H9 (cell line): ENCODE data around the gene SLC52A1. TPM values are rescaled to one million over a fixed set of nuclear protein-coding genes. Genes with fewer than 3 reads are reported as not detected.

Experiments used
- DNase-seq: peaks from one replicate; pipeline ENCODE4 v3.0.0-alpha.2; 2017
- H2AFZ ChIP-seq: one replicate; pipeline ENCODE4 v1.6.1; 2013; ENCODE audit warnings: mild to moderate bottlenecking, low read length, control low read depth, moderate library complexity
- H2AK5ac ChIP-seq: 2 replicates; pipeline ENCODE4 v1.6.1; 2013; ENCODE audit warnings: low read length, control low read depth, mixed read lengths; ENCODE audit not compliant: insufficient read length
- H2BK120ac ChIP-seq: one replicate; pipeline ENCODE4 v1.6.1; 2013; ENCODE audit warnings: low read depth, mild to moderate bottlenecking, low read length, control low read depth, inconsistent platforms; ENCODE audit not compliant: poor library complexity, severe bottlenecking
- H2BK12ac ChIP-seq: 2 replicates; pipeline ENCODE4 v1.6.1; 2013; ENCODE audit warnings: low read length, control low read depth, mixed read lengths, low read depth; ENCODE audit not compliant: insufficient read length
- H2BK15ac ChIP-seq: 2 replicates; pipeline ENCODE4 v1.6.1; 2013; ENCODE audit warnings: low read depth, low read length, control low read depth
- H2BK20ac ChIP-seq: one replicate; pipeline ENCODE4 v1.6.1; 2013; ENCODE audit warnings: low read depth, mild to moderate bottlenecking, low read length, control low read depth, inconsistent platforms; ENCODE audit not compliant: poor library complexity, severe bottlenecking
- H2BK5ac ChIP-seq: 2 replicates; pipeline ENCODE4 v1.6.1; 2013; ENCODE audit warnings: low read length, control low read depth, mixed read lengths; ENCODE audit not compliant: insufficient read length
- H3K14ac ChIP-seq: 2 replicates; pipeline ENCODE4 v1.6.1; 2013; ENCODE audit warnings: low read length, control low read depth; ENCODE audit not compliant: insufficient read depth
- H3K18ac ChIP-seq: 2 replicates; pipeline ENCODE4 v1.6.1; 2013; ENCODE audit warnings: low read depth, mild to moderate bottlenecking, mixed read lengths, low read length, control low read depth; ENCODE audit not compliant: insufficient read length
- H3K23ac ChIP-seq: 2 replicates; pipeline ENCODE4 v1.6.1; 2013; ENCODE audit warnings: low read length, control low read depth, mixed read lengths, low read depth; ENCODE audit not compliant: insufficient read length
- H3K23me2 ChIP-seq: 2 replicates; pipeline ENCODE4 v1.6.1; 2013; ENCODE audit warnings: low read depth, mild to moderate bottlenecking, mixed read lengths, low read length, control low read depth; ENCODE audit not compliant: insufficient read length, poor library complexity, severe bottlenecking
- H3K27ac ChIP-seq: 2 replicates; pipeline ENCODE4 v1.5.1; 2013; ENCODE audit warnings: low read length, control low read depth, mixed read lengths, low read depth; ENCODE audit not compliant: insufficient read length
- H3K27me3 ChIP-seq: 2 replicates; pipeline ENCODE4 v1.6.1; 2013; ENCODE audit warnings: low read length, control low read depth, inconsistent platforms; ENCODE audit not compliant: insufficient read depth
- H3K4ac ChIP-seq: 2 replicates; pipeline ENCODE4 v1.6.1; 2013; ENCODE audit warnings: low read depth, mild to moderate bottlenecking, control low read depth, inconsistent platforms, low read length, moderate library complexity
- H3K4me1 ChIP-seq: 2 replicates; pipeline ENCODE4 v1.6.1; 2013; ENCODE audit warnings: low read length, control low read depth, inconsistent platforms; ENCODE audit not compliant: insufficient read depth
- H3K4me2 ChIP-seq: 2 replicates; pipeline ENCODE4 v1.6.1; 2013; ENCODE audit warnings: low read length, control low read depth, mixed read lengths; ENCODE audit not compliant: insufficient read length, insufficient read depth
- H3K56ac ChIP-seq: 2 replicates; pipeline ENCODE4 v1.6.1; 2013; ENCODE audit warnings: low read depth, mild to moderate bottlenecking, mixed read lengths, low read length, control low read depth; ENCODE audit not compliant: insufficient read length
- H3K79me1 ChIP-seq: 2 replicates; pipeline ENCODE4 v1.6.1; 2013; ENCODE audit warnings: low read depth, mild to moderate bottlenecking, moderate library complexity, low read length, control low read depth, inconsistent platforms; ENCODE audit not compliant: insufficient read depth, poor library complexity, severe bottlenecking
- H3K79me2 ChIP-seq: 2 replicates; pipeline ENCODE4 v1.6.1; 2013; ENCODE audit warnings: low read length, control low read depth, inconsistent platforms; ENCODE audit not compliant: insufficient read depth
- H3K9ac ChIP-seq: 2 replicates; pipeline ENCODE4 v1.6.1; 2013; ENCODE audit warnings: low read length, control low read depth, mixed read lengths; ENCODE audit not compliant: insufficient read length; ENCODE audit errors: extremely low read depth
- H3K9me3 ChIP-seq: one replicate; pipeline ENCODE4 v1.6.1; 2013; ENCODE audit warnings: low read depth, low read length, inconsistent platforms; ENCODE audit not compliant: control insufficient read depth
- H3T11ph ChIP-seq: one replicate; pipeline ENCODE4 v1.6.1; 2013; ENCODE audit warnings: mild to moderate bottlenecking, low read length, control low read depth, inconsistent platforms
- H4K20me1 ChIP-seq: one replicate; pipeline ENCODE4 v1.6.1; 2013; ENCODE audit not compliant: control insufficient read depth, insufficient read length, insufficient read depth
- H4K5ac ChIP-seq: 2 replicates; pipeline ENCODE4 v1.6.1; 2013; ENCODE audit warnings: low read depth, mild to moderate bottlenecking, mixed read lengths, low read length, control low read depth; ENCODE audit not compliant: insufficient read length
- H4K8ac ChIP-seq: replicated peaks from 2 replicates; pipeline ENCODE4 v1.6.1; 2013; ENCODE audit warnings: low read length, control low read depth, mixed read lengths, low read depth; ENCODE audit not compliant: insufficient read length
- H4K91ac ChIP-seq: 2 replicates; pipeline ENCODE4 v1.6.1; 2013; ENCODE audit warnings: low read depth, mild to moderate bottlenecking, moderate library complexity, mixed read lengths, low read length, control low read depth; ENCODE audit not compliant: insufficient read length
- H3K27ac Mint-ChIP-seq, 3 experiments: 2 replicates in 2 of 3; 3 replicates in 1 of 3; pipeline ENCODE4 v1.8.0; 2020 to 2021; ENCODE audit warnings: mixed read lengths in 3 of 3, mild to moderate bottlenecking in 1 of 3, moderate library complexity in 1 of 3
- H3K27me3 Mint-ChIP-seq: 2 replicates; pipeline ENCODE4 v1.8.0; 2021; ENCODE audit warnings: low read depth, mild to moderate bottlenecking, moderate library complexity, mixed read lengths
- H3K36me3 Mint-ChIP-seq, 3 experiments: 2 replicates in 2 of 3; 3 replicates in 1 of 3; pipeline ENCODE4 v1.8.0; 2020 to 2021; ENCODE audit warnings: low read depth in 3 of 3, mixed read lengths in 3 of 3; ENCODE audit not compliant: insufficient read depth in 1 of 3
- H3K4me1 Mint-ChIP-seq, 2 experiments: 2 replicates each; pipeline ENCODE4 v1.8.0; 2020; ENCODE audit warnings: mixed read lengths in 2 of 2
- H3K4me3 Mint-ChIP-seq, 2 experiments: 2 replicates in 1 of 2; 3 replicates in 1 of 2; pipeline ENCODE4 v1.8.0; 2020 to 2021; ENCODE audit warnings: mild to moderate bottlenecking in 2 of 2, mixed read lengths in 2 of 2, moderate library complexity in 1 of 2
- H3K9me3 Mint-ChIP-seq, 2 experiments: 2 replicates in 1 of 2; 3 replicates in 1 of 2; pipeline ENCODE4 v1.8.0; 2020; ENCODE audit warnings: mild to moderate bottlenecking in 2 of 2, mixed read lengths in 2 of 2, moderate library complexity in 1 of 2
- CTCF ChIP-seq: fragments of 200-600 bp; sonication (generic); conservative IDR thresholded peaks from 3 replicates; pipeline ENCODE4 v1.8.0; 2021; ENCODE audit warnings: antibody characterized with exemption, mild to moderate bottlenecking
- WGBS: extraction: QIAGEN DNeasy Blood & Tissue Kit; methylation state at CpG from one replicate; pipeline ENCODE4 v1.1.7; 2013; ENCODE audit warnings: missing lambda C conversion rate, low lambda C conversion rate, mixed read lengths; ENCODE audit not compliant: insufficient read length; ENCODE audit errors: extremely low coverage; 5-methylcytosine and 5-hydroxymethylcytosine counted together
- total RNA-seq: library from RNA; stranded (reverse); gene quantifications from 2 replicates; pipeline ENCODE4 v1.2.1, GENCODE V29; 2021

SLC52A1 gene
- total RNA-seq, 1 experiment from 2014 or later, result 0.17 TPM

GRCh38 chr17:5020502-5021023, 14.7 kb downstream of the SLC52A1 start:
- H3K79me2 ChIP-seq, result no peaks in the 10 kb centered on the region
- no peak overlapping the region for H4K5ac ChIP-seq
- no peaks in the 10 kb centered on the region for H3K9me3 Mint-ChIP-seq
- no peaks in the 10 kb centered on the region for H3K9me3 ChIP-seq
- no peaks in the 10 kb centered on the region for H3K27me3 Mint-ChIP-seq
- no peak overlapping the region for H4K8ac ChIP-seq
- H3K23ac ChIP-seq, result no peak overlapping the region
- no peaks in the 10 kb centered on the region for H3K4me1 ChIP-seq
- H3K4me2 ChIP-seq, result no peak overlapping the region
- no peak overlapping the region for H2BK12ac ChIP-seq
- no peak overlapping the region for H2BK5ac ChIP-seq
- H3K27ac ChIP-seq, result no peak overlapping the region
- no peaks in the 10 kb centered on the region for H3K4me1 Mint-ChIP-seq
- no peak for TF ChIP-seq CTCF
- no peaks in the 10 kb centered on the region for H3K79me1 ChIP-seq
- H3K23me2 ChIP-seq, result no peaks in the 10 kb centered on the region
- DNase-seq, result no peak
- no peak overlapping the region for H2AFZ ChIP-seq
- H3K36me3 Mint-ChIP-seq, result peaks cover 35 to 69% (median 66%) of the 10 kb centered on the region in 3 experiments
- H3K27ac Mint-ChIP-seq, result peak overlapping the region in 1 of 3 experiments; percentile 49; a peak in 1 of 7 replicates
- H4K91ac ChIP-seq, result no peak overlapping the region
- no peak overlapping the region for H3K14ac ChIP-seq
- no peak overlapping the region for H2BK120ac ChIP-seq
- WGBS, result no CpG with 5 or more reads among the region's 20 CpGs
- H2BK15ac ChIP-seq, result no peak overlapping the region
- H3K18ac ChIP-seq, result no peak overlapping the region
- H3K27me3 ChIP-seq, result no peaks in the 10 kb centered on the region
- H3K4me3 Mint-ChIP-seq, result no peak overlapping the region
- no peak overlapping the region for H2AK5ac ChIP-seq
- no peaks in the 10 kb centered on the region for H4K20me1 ChIP-seq
- no peak overlapping the region for H2BK20ac ChIP-seq
- no peak overlapping the region for H3K56ac ChIP-seq
- H3K4ac ChIP-seq, result no peak overlapping the region
- H3T11ph ChIP-seq, result no peak overlapping the region
- H3K9ac ChIP-seq, result no peak overlapping the region
